Mesenteric fat pad (tissue), 1 donor: ENCODE measurements around the gene TALDO1. TPM values are rescaled to one million over a fixed set of nuclear protein-coding genes. Genes with fewer than 3 reads are reported as not detected.

ENCODE experiments used
- DNase-seq: peaks from one replicate; pipeline ENCODE4 v3.0.0-alpha.2; 2020; ENCODE audit warnings: low spot score
- total RNA-seq: library from RNA; stranded (reverse); fragmentation: NEBNext Ultra II Directional; extraction: Animal tissue kit (Norgen Biotek cat#: 25700); gene quantifications from one replicate; pipeline ENCODE4 v1.2.1, GENCODE V29; 2021
- donor health status: DM: yes; HTN: yes; CAD: no.

Gene TALDO1
- total RNA-seq, 1 donor from 2014 or later, result 277 TPM

GRCh38 chr11:769887-770641 is 22.8 kb downstream of the TALDO1 start:
- no peak for DNase-seq

GRCh38 chr11:770642-771616 is 23.7 kb downstream of the TALDO1 start:
- DNase-seq, result no peak

GRCh38 chr11:771617-772204 is 24.4 kb downstream of the TALDO1 start:
- no peak for DNase-seq

GRCh38 chr11:772429-773390 is 25.4 kb downstream of the TALDO1 start:
- no peak for DNase-seq

GRCh38 chr11:773425-773824 is 26.2 kb downstream of the TALDO1 start:
- no peak for DNase-seq

GRCh38 chr11:773830-774229 is 26.6 kb downstream of the TALDO1 start:
- DNase-seq, result no peak

- DNase-seq, result no peak
These were observed 27.8 kb downstream of the TALDO1 start for GRCh38 chr11:774873-775592.

GRCh38 chr11:776263-776560 is 28.9 kb downstream of the TALDO1 start:
- DNase-seq, result no peak

- DNase-seq, result no peak
These were observed 29.5 kb downstream of the TALDO1 start for GRCh38 chr11:776561-777287.

GRCh38 chr11:777288-778255 is 30.3 kb downstream of the TALDO1 start, which contains the start of gene GATD1:
GATD1 (minus strand) TSS chr11:777487; CDS start chr11:777462, 25 bp downstream.
- DNase-seq, result peak; percentile 98

GRCh38 chr11:778976-779954 is 32.0 kb downstream of the TALDO1 start:
- no peak for DNase-seq

GRCh38 chr11:779955-780532 is 32.8 kb downstream of the TALDO1 start:
- no peak for DNase-seq

GRCh38 chr11:782264-783174 is 35.3 kb downstream of the TALDO1 start:
- no peak for DNase-seq

- no peak for DNase-seq
These were observed 36.3 kb downstream of the TALDO1 start for GRCh38 chr11:783581-784015.
